ENCODE results near the gene THOC5.
"Not testable (repeated sequence)": the region's sequence is repeated elsewhere in the genome, so short reads cannot be mapped to it uniquely, and the experiment has no call there.

The THOC5 gene

DNA sequence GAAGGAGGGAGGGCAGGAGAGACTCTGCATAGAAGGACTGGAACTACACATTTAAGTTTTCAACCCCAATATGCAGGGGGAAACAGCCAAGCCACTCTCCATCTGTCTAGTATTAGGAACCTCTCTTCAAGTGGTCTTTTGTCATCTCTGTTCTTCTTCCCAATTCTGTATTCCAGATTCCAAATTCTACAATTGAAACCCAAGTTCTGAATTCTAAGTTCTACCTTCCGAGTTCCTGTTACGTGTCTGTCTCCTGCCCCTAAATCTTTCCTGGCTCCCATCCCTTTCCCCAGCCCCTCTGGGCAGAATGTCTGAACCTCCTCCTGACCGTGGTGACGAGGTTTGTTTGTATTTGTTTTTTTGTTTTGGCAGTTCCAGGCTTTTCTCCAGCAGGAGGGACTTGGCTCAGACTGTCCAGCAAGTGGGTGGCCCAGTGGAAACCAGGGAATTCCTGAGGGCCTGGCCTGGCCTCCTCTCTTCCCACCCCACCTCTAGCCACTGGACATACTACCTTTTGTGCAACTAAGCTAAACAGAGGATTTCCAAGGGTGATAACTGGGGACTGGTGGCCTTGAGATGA lies 1.6 kb upstream of the THOC5 start:
- Histone ChIP-seq H3K4me2 (ENCODE audit: low read depth, low read length, poor library complexity, severe bottlenecking) (no peak overlapping the region), H4K20me1 (ENCODE audit: low read depth, low read length) (no peaks in the 10 kb centered on the region), H3K79me2 (ENCODE audit: insufficient read depth, low read length) (peaks cover 26% of the 10 kb centered on the region), H3K9me2 (replicated peaks; ENCODE audit: insufficient read depth, low read length) (no peaks in the 10 kb centered on the region), H3K9ac (ENCODE audit: low read length) (no peak overlapping the region), H3F3A (ENCODE audit: insufficient read depth) (no peaks in the 10 kb centered on the region), H3K27me3 (ENCODE audit: low read length) (no peaks in the 10 kb centered on the region), H3K4me3 (ENCODE audit: insufficient read depth, low read length, poor library complexity, severe bottlenecking) (no peak overlapping the region), H3K27ac (ENCODE audit: low read depth, low read length) (no peak overlapping the region), H3K9me3 (ENCODE audit: insufficient read depth, low read length) (no peaks in the 10 kb centered on the region), H2AFZ (ENCODE audit: low read depth, low read length, severe bottlenecking) (no peak overlapping the region), H3K36me3 (ENCODE audit: low read length) (no peaks in the 10 kb centered on the region)
- TF ChIP-seq CTCF (IDR thresholded peaks at IDR 0.05; ENCODE audit: insufficient read depth, low read length, poor library complexity, severe bottlenecking) (no peak), EZH2phosphoT487 (conservative IDR thresholded peaks at IDR 0.05; ENCODE audit: low read length) (no peak)

DNA sequence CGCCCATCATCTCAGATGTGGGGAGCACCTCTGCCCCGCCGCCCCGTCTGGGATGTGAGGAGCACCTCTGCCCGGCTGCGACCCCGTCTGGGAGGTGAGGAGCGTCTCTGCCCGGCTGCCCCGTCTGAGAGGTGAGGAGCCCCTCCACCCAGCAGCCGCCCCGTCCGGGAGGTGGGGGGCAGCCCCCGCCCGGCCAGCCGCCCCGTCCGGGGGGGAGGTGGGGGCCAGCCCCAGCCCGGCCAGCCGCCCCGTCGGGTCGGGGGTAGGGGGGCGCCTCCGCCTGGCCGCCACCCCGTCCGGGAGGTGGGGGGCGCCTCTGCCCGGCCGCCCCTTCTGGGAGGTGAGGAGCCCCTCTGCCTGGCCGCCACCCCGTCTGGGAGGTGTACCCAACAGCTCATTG lies 1.2 kb downstream of the THOC5 start:
- H3K4me3 ChIP-seq (ENCODE audit: insufficient read depth, low read length, poor library complexity, severe bottlenecking); H3K27me3 ChIP-seq (ENCODE audit: low read length); H3K4me2 ChIP-seq (ENCODE audit: low read depth, low read length, poor library complexity, severe bottlenecking); H3K36me3 ChIP-seq (ENCODE audit: low read length); H3K9ac ChIP-seq (ENCODE audit: low read length); H2AFZ ChIP-seq (ENCODE audit: low read depth, low read length, severe bottlenecking); H3K9me2 ChIP-seq (replicated peaks; ENCODE audit: insufficient read depth, low read length); H4K20me1 ChIP-seq (ENCODE audit: low read depth, low read length); H3K9me3 ChIP-seq (ENCODE audit: insufficient read depth, low read length); H3F3A ChIP-seq (ENCODE audit: insufficient read depth); H3K27ac ChIP-seq (ENCODE audit: low read depth, low read length): not testable (repeated sequence)
- peaks cover 26% of the 10 kb centered on the region for H3K79me2 ChIP-seq (ENCODE audit: insufficient read depth, low read length)

GRCh38 chr22:29550005-29550404 lies 3.6 kb downstream of the THOC5 start:
- H3K9me2 ChIP-seq (replicated peaks; ENCODE audit: insufficient read depth, low read length) = no peaks in the 10 kb centered on the region
- H3K4me3 ChIP-seq (ENCODE audit: insufficient read depth, low read length, poor library complexity, severe bottlenecking) = no peak overlapping the region
- TF ChIP-seq CTCF (IDR thresholded peaks at IDR 0.05; ENCODE audit: insufficient read depth, low read length, poor library complexity, severe bottlenecking) = no peak
- no peak for TF ChIP-seq EZH2phosphoT487 (conservative IDR thresholded peaks at IDR 0.05; ENCODE audit: low read length)
- no peak overlapping the region for H3K27ac ChIP-seq (ENCODE audit: low read depth, low read length)
- H3F3A ChIP-seq (ENCODE audit: insufficient read depth) = no peaks in the 10 kb centered on the region
- H3K4me2 ChIP-seq (ENCODE audit: low read depth, low read length, poor library complexity, severe bottlenecking) = no peak overlapping the region
- no peaks in the 10 kb centered on the region for H3K9me3 ChIP-seq (ENCODE audit: insufficient read depth, low read length)
- H4K20me1 ChIP-seq (ENCODE audit: low read depth, low read length) = no peaks in the 10 kb centered on the region
- no peak overlapping the region for H2AFZ ChIP-seq (ENCODE audit: low read depth, low read length, severe bottlenecking)
- H3K9ac ChIP-seq (ENCODE audit: low read length) = no peak overlapping the region
- no peaks in the 10 kb centered on the region for H3K27me3 ChIP-seq (ENCODE audit: low read length)
- peaks cover 26% of the 10 kb centered on the region for H3K79me2 ChIP-seq (ENCODE audit: insufficient read depth, low read length)
- H3K36me3 ChIP-seq (ENCODE audit: low read length) = no peaks in the 10 kb centered on the region

DNA sequence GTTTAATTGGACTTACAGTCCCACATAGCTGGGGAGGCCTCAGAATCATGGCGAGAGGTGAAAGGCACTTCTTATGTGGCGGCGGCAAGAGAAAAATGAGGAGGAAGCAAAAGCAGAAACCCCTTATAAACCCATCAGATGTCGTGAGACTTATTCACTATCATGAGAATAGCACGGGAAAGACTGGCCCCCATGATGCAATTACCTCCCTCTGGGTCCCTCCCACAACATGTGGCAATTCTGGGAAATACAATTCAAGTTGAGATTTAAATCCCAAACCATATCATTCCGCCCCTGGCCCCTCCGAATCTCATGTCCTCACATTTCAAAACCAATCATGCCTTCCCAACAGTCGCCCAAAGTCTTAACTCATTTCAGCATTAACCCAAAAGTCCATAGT lies 8.5 kb downstream of the THOC5 start:
- not testable (repeated sequence) for H3K36me3 ChIP-seq (ENCODE audit: low read length); H3K27me3 ChIP-seq (ENCODE audit: low read length); H3F3A ChIP-seq (ENCODE audit: insufficient read depth); H2AFZ ChIP-seq (ENCODE audit: low read depth, low read length, severe bottlenecking); H3K4me2 ChIP-seq (ENCODE audit: low read depth, low read length, poor library complexity, severe bottlenecking); H3K9ac ChIP-seq (ENCODE audit: low read length); H3K4me3 ChIP-seq (ENCODE audit: insufficient read depth, low read length, poor library complexity, severe bottlenecking); H3K9me3 ChIP-seq (ENCODE audit: insufficient read depth, low read length); H3K9me2 ChIP-seq (replicated peaks; ENCODE audit: insufficient read depth, low read length); H3K27ac ChIP-seq (ENCODE audit: low read depth, low read length); H4K20me1 ChIP-seq (ENCODE audit: low read depth, low read length); H3K79me2 ChIP-seq (ENCODE audit: insufficient read depth, low read length)
